HK-2 (cell line): Measurements from ENCODE around the gene ZNF101.
"Not testable (repeated sequence)": the region's sequence is repeated elsewhere in the genome, so short reads cannot be mapped to it uniquely, and the experiment has no call there.

ENCODE experiments used
- DNase-seq: peaks from one replicate; pipeline ENCODE4 v3.0.0-alpha.2; 2018; ENCODE audit not compliant: unreplicated experiment

The ZNF101 gene

GRCh38 chr19:19661675-19662251 is 6.9 kb upstream of the ZNF101 start:
- no peak for DNase-seq

GRCh38 chr19:19662344-19662743 is 6.3 kb upstream of the ZNF101 start:
- DNase-seq: no peak

- no peak for DNase-seq
Measured at GRCh38 chr19:19662871-19663255, 5.8 kb upstream of the ZNF101 start.

GRCh38 chr19:19663256-19664120 is 5.2 kb upstream of the ZNF101 start, which contains the start of gene ATP13A1:
ATP13A1 (minus strand) TSS chr19:19663676; CDS start chr19:19663666, 10 bp downstream.
- peak; percentile 96 for DNase-seq

- DNase-seq: not testable (repeated sequence)
Measured at GRCh38 chr19:19665420-19665948, 3.2 kb upstream of the ZNF101 start.

GRCh38 chr19:19670070-19670551 is 1.5 kb downstream of the ZNF101 start:
- no peak for DNase-seq

GRCh38 chr19:19672816-19673215 is 4.2 kb downstream of the ZNF101 start:
- DNase-seq: no peak

GRCh38 chr19:19674315-19674714 is 5.7 kb downstream of the ZNF101 start:
- no peak for DNase-seq

- DNase-seq: no peak
Measured at GRCh38 chr19:19677579-19677978, 8.9 kb downstream of the ZNF101 start.

- no peak for DNase-seq
Measured at GRCh38 chr19:19679176-19680073, 10.8 kb downstream of the ZNF101 start.

GRCh38 chr19:19686119-19686518 is 17.5 kb downstream of the ZNF101 start:
- DNase-seq: not testable (repeated sequence)

GRCh38 chr19:19686580-19686979 is 17.9 kb downstream of the ZNF101 start:
- no peak for DNase-seq

- DNase-seq: no peak
Measured at GRCh38 chr19:19687090-19687489, 18.5 kb downstream of the ZNF101 start.

- DNase-seq: not testable (repeated sequence)
Measured at GRCh38 chr19:19689023-19689422, 20.4 kb downstream of the ZNF101 start.

GRCh38 chr19:19691683-19692082 is 23.0 kb downstream of the ZNF101 start:
- DNase-seq: no peak

GRCh38 chr19:19696386-19696785 is 27.7 kb downstream of the ZNF101 start:
- DNase-seq: no peak

- DNase-seq: no peak
Measured at GRCh38 chr19:19697589-19697988, 28.9 kb downstream of the ZNF101 start.

- DNase-seq: not testable (repeated sequence)
Measured at GRCh38 chr19:19700493-19700892, 31.9 kb downstream of the ZNF101 start.

GRCh38 chr19:19704836-19705235 is 36.2 kb downstream of the ZNF101 start:
- DNase-seq: no peak

- no peak for DNase-seq
Measured at GRCh38 chr19:19710506-19710905, 41.9 kb downstream of the ZNF101 start.

- DNase-seq: no peak
Measured at GRCh38 chr19:19711306-19711933, 42.8 kb downstream of the ZNF101 start.
